CD4-positive, CD25-positive, alpha-beta regulatory T cell (primary cell): ENCODE data around the gene ST3GAL3. TPM values are rescaled to one million over a fixed set of nuclear protein-coding genes. Genes with fewer than 3 reads are reported as not detected.

Experiments
- ATAC-seq, 2 donors: fragments of 150-1000 bp; cut with Tn5 transposase; one replicate each; pipeline ENCODE4 v1.10.0; 2021; ENCODE audit warnings: low read depth in 2 of 2, moderate number of reproducible peaks in 2 of 2, moderate library complexity in 1 of 2
- DNase-seq, 3 donors: peaks; one replicate each; pipeline versions ENCODE4 v3.0.0 to v3.0.0-alpha.2; 2012 to 2022; ENCODE audit warnings: mixed read lengths in 1 of 3
- H3K27ac ChIP-seq: one replicate; pipeline ENCODE4 v1.7.0; 2013; ENCODE audit warnings: mild to moderate bottlenecking, low read length; ENCODE audit not compliant: insufficient read depth, poor library complexity, severe bottlenecking
- H3K27me3 ChIP-seq: one replicate; pipeline ENCODE4 v1.7.0; 2013; ENCODE audit warnings: low read length; ENCODE audit not compliant: control insufficient read depth, insufficient read depth
- H3K36me3 ChIP-seq: one replicate; pipeline ENCODE4 v1.7.0; 2013; ENCODE audit warnings: mild to moderate bottlenecking, low read length, moderate library complexity; ENCODE audit not compliant: control insufficient read depth, insufficient read depth
- H3K4me1 ChIP-seq: 2 replicates; pipeline ENCODE4 v1.7.0; 2013; ENCODE audit warnings: mild to moderate bottlenecking, low read length; ENCODE audit not compliant: insufficient read depth, control insufficient read depth, poor library complexity, severe bottlenecking
- H3K4me3 ChIP-seq: one replicate; pipeline ENCODE4 v1.7.0; 2013; ENCODE audit warnings: low read depth, mild to moderate bottlenecking, low read length, moderate library complexity
- H3K9me3 ChIP-seq, 2 experiments: 1 replicate in 1 of 2; 2 replicates in 1 of 2; pipeline ENCODE4 v1.7.0; 2013; ENCODE audit warnings: low read length in 2 of 2, mild to moderate bottlenecking in 1 of 2, moderate library complexity in 1 of 2; ENCODE audit not compliant: control insufficient read depth in 2 of 2
- H3K27ac Mint-ChIP-seq, 3 donors: one replicate each; pipeline ENCODE4 v1.8.0; 2020 to 2022; ENCODE audit warnings: mild to moderate bottlenecking in 3 of 3, mixed read lengths in 3 of 3, moderate library complexity in 2 of 3
- H3K27me3 Mint-ChIP-seq: one replicate; pipeline ENCODE4 v1.8.0; 2022; ENCODE audit warnings: mild to moderate bottlenecking, mixed read lengths
- H3K36me3 Mint-ChIP-seq: one replicate; pipeline ENCODE4 v1.8.0; 2020; ENCODE audit warnings: mixed read lengths
- H3K4me1 Mint-ChIP-seq, 4 donors: one replicate each; pipeline ENCODE4 v1.8.0; 2020 to 2022; ENCODE audit warnings: mixed read lengths in 4 of 4, mild to moderate bottlenecking in 1 of 4
- H3K4me3 Mint-ChIP-seq, 4 donors: one replicate each; pipeline ENCODE4 v1.8.0; 2020 to 2022; ENCODE audit warnings: mild to moderate bottlenecking in 4 of 4, mixed read lengths in 4 of 4, moderate library complexity in 3 of 4
- H3K9me3 Mint-ChIP-seq, 7 donors: one replicate each; pipeline ENCODE4 v1.8.0; 2020 to 2022; ENCODE audit warnings: mixed read lengths in 7 of 7, mild to moderate bottlenecking in 3 of 7, moderate library complexity in 2 of 7
- polyA plus RNA-seq, 4 donors: library from polyadenylated mRNA; unstranded; fragments of 300-500 nt; fragmentation: Illumina TruSeq; gene quantifications; one replicate each; pipeline ENCODE4 v1.2.3, GENCODE V29; 2021
- total RNA-seq: library from RNA; stranded (reverse); gene quantifications from one replicate; pipeline ENCODE4 v1.2.3, GENCODE V29; 2022

ST3GAL3 gene, protein sequence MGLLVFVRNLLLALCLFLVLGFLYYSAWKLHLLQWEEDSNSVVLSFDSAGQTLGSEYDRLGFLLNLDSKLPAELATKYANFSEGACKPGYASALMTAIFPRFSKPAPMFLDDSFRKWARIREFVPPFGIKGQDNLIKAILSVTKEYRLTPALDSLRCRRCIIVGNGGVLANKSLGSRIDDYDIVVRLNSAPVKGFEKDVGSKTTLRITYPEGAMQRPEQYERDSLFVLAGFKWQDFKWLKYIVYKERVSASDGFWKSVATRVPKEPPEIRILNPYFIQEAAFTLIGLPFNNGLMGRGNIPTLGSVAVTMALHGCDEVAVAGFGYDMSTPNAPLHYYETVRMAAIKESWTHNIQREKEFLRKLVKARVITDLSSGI
- 25.0 TPM for total RNA-seq
- 1 to 10 TPM; 5.7 to 9.6 (median 8.3) TPM for polyA plus RNA-seq

DNA sequence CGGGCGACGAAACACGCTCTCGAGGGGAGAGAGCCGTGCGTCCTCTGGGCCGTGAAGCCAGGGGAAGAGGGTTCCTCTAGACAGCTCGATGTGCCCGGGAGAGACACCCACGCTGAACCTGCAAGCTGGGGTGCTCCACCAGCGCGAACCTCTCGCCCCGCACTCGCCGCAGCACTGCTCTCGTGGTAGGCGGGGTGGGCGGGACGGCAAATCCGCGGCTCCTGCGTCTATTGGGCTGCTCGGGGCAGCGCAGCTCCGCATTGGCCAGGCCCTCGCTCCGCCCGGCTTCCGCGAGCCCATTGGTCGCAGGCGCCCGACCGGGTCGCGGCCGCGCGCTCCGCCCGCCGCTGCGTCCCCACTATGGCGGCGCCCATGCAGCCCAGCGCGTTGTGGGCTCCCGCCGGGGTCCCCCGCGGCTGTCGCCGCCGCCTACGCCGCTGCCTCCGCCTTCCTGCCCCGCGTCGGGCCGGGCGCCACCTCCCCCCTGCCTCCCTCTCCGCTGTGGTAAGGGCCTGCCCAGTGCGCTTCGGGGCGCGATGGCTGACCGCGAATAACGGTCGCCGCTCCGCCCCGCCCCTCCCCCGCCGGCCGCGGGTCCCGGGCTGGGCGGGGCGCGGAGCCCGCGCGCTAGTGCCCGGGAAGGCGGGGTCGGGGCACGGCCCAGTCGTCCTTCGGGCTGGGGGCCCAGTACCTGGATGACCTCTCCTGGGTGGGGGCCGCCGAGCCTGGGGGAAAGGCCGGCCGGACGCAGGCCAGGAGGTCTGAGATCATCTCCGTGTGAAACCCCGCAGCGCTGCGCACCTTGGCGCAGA lies at the start of gene ST3GAL3:
Gene ST3GAL3 (plus strand): TSS at position 347 of the 812 bp plus-strand sequence. CDS start 28,727 bp downstream, outside the sequence.
- H3K27ac ChIP-seq, result peak within 1 kb of the TSS; percentile 1
- Mint-ChIP-seq H3K36me3 (peaks cover 20% of the 10 kb centered on the region), H3K4me3 (peak within 1 kb of the TSS; percentile 90 to 96 (median 90)), H3K4me1 (peaks cover 6 to 39% (median 23%) of the 10 kb centered on the region in 4 donors), H3K9me3 (no peaks in the 10 kb centered on the region), H3K27ac (peak within 1 kb of the TSS; percentile 63 to 90 (median 81)), H3K27me3 (no peaks in the 10 kb centered on the region)
- H3K4me3 ChIP-seq, result peak within 1 kb of the TSS; percentile 81
- no peaks in the 10 kb centered on the region for H3K27me3 ChIP-seq
- DNase-seq, result peak; percentile 86 to 96 (median 89)
- peaks cover 31% of the 10 kb centered on the region for H3K36me3 ChIP-seq
- peak; percentile 98 to 99 for ATAC-seq
- H3K4me1 ChIP-seq, result peaks cover 17% of the 10 kb centered on the region
- no peaks in the 10 kb centered on the region for H3K9me3 ChIP-seq

DNA sequence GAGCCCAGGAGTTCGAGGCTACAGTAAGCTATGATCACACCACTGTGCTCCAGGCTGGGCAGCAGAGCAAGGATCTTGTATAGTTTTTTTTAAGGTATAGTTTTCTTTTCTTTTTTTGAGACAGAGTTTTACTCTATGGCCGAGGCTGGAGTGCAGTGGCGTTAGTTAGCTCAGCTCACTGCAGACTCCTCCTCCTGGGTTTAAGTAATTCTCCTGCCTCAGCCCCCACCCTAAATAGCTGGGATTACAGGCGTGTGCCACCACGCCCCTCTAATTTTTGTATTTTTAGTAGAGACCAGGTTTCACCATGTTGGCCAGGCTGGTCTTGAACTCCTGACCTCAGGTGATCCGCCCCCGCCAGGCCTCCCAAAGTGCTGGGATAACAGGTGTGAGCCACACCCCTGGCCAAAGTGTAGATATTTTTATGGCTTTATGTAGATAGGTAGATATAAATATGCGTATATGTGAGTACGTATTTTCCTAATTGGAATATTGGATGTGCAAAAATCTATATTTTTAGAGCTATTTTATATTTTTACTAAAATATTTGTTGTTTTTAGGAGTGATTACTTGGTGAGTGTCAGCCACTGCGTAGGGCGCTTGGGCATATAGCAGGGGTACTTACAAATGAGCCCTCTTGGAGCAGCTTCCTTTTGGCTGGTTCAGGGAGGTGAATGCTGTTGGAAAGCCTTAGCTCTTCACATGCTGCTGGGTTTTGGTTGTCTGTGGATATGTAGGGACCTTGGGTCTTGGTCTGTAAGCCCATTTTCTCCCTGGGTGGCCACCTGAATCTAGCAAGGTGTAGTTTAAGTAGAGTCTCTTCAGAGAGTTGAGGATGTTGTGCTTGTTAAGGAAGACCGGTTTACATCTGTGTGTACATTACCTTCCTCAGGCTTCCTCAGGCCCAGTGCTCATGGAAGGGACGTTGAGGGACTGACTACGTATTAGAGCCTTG lies 47.8 kb upstream of the ST3GAL3 start:
- Histone ChIP-seq H3K27ac (no peak overlapping the region), H3K9me3 (no peaks in the 10 kb centered on the region), H3K27me3 (no peaks in the 10 kb centered on the region), H3K4me1 (no peaks in the 10 kb centered on the region), H3K36me3 (peaks cover 82% of the 10 kb centered on the region), H3K4me3 (no peak overlapping the region)
- H3K27ac Mint-ChIP-seq, result no peak overlapping the region
- no peak overlapping the region for H3K4me3 Mint-ChIP-seq
- no peaks in the 10 kb centered on the region for H3K9me3 Mint-ChIP-seq
- ATAC-seq (no peak), DNase-seq (no peak)
- peaks cover 49% of the 10 kb centered on the region for H3K36me3 Mint-ChIP-seq
- no peaks in the 10 kb centered on the region for H3K27me3 Mint-ChIP-seq
- H3K4me1 Mint-ChIP-seq, result peaks cover 1 to 14% (median 10%) of the 10 kb centered on the region in 4 donors

DNA sequence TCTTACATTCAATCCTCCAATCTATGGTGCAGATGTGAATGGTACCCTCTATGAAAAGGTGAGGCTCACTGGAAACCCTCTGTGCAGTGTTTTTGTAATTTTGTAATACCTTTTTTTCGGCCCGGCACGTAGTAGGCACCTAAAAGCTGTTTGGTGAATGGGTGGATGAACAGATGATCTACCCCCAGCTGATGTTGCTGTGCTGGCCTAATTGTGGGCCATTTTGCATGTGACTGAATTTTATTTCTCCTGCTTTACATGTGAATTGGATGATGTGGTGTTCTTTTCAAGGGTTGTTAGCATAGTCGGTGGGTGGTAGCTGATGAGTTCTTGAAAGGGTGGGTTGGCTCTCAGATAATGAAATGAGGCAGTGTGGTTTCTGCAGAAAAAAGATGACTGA lies 47.0 kb upstream of the ST3GAL3 start:
- H3K9me3 ChIP-seq, result no peaks in the 10 kb centered on the region
- no peaks in the 10 kb centered on the region for H3K4me1 ChIP-seq
- H3K27me3 ChIP-seq, result no peaks in the 10 kb centered on the region
- Mint-ChIP-seq H3K4me1 (peaks cover 6 to 8% (median 8%) of the 10 kb centered on the region in 4 donors), H3K27ac (no peak overlapping the region), H3K9me3 (no peaks in the 10 kb centered on the region), H3K4me3 (no peak overlapping the region), H3K36me3 (peaks cover 51% of the 10 kb centered on the region), H3K27me3 (no peaks in the 10 kb centered on the region)
- DNase-seq (no peak), ATAC-seq (no peak)
- no peak overlapping the region for H3K27ac ChIP-seq
- H3K4me3 ChIP-seq, result no peak overlapping the region
- H3K36me3 ChIP-seq, result peaks cover 84% of the 10 kb centered on the region

DNA sequence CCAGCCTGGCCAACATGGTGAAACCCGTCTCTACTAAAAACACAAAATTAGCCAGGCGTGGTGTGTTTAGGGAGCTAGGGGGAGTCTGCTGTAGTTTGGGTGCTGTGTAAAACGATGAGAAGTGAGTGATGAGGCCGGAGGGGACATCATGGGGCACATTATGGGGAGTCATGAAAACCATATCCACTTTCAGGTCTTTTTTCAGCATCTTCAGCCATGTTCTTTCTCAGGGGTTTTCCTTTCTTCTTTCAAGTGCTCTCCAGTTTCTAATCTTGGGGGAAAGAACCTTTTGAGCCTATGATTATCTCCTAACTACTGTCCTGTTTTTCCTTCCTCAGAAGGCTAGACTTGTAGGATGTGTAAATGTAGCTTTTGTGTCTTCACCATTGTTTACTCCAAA lies 43.0 kb upstream of the ST3GAL3 start:
- ATAC-seq, result no peak
- no peak for DNase-seq
- H3K4me3 Mint-ChIP-seq, result no peak overlapping the region
- H3K27ac Mint-ChIP-seq, result peak overlapping the region in 1 of 3 donors; percentile 55
- no peaks in the 10 kb centered on the region for H3K27me3 ChIP-seq
- no peak overlapping the region for H3K27ac ChIP-seq
- peaks cover 90% of the 10 kb centered on the region for H3K36me3 ChIP-seq
- H3K4me1 ChIP-seq, result no peaks in the 10 kb centered on the region
- peaks cover 74% of the 10 kb centered on the region for H3K36me3 Mint-ChIP-seq
- peaks cover 6 to 10% (median 9%) of the 10 kb centered on the region in 4 donors for H3K4me1 Mint-ChIP-seq
- no peak overlapping the region for H3K4me3 ChIP-seq
- no peaks in the 10 kb centered on the region for H3K27me3 Mint-ChIP-seq
- no peaks in the 10 kb centered on the region for H3K9me3 ChIP-seq
- H3K9me3 Mint-ChIP-seq, result peaks cover 0 to 1% (median 0%) of the 10 kb centered on the region in 7 donors

DNA sequence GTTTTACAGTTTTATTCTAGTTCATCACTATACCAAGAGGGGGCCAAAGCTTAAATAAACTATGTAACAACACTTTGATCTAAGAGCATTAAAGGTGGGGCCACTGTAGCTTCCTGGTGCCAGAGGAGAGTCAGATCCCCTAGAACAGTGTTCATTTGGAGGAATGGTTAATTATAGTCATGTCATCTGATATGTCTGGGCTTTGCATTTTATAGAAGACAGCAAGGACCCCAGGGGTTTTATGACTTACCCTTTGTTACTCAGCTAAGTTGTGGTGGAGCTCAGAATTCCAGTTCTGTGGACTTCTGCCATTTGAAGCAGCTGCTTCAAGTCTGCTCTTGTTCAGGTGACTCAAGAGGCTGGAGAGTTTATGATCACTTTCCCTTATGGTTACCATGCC lies 40.7 kb upstream of the ST3GAL3 start:
- H3K27me3 ChIP-seq, result no peaks in the 10 kb centered on the region
- H3K36me3 ChIP-seq, result peaks cover 95% of the 10 kb centered on the region
- no peaks in the 10 kb centered on the region for H3K27me3 Mint-ChIP-seq
- H3K4me1 Mint-ChIP-seq, result peaks cover 4 to 11% (median 7%) of the 10 kb centered on the region in 4 donors
- no peak overlapping the region for H3K27ac ChIP-seq
- no peak overlapping the region for H3K27ac Mint-ChIP-seq
- peaks cover 70% of the 10 kb centered on the region for H3K36me3 Mint-ChIP-seq
- H3K9me3 Mint-ChIP-seq, result peaks cover 0 to 1% (median 0%) of the 10 kb centered on the region in 7 donors
- no peak overlapping the region for H3K4me3 Mint-ChIP-seq
- ATAC-seq, result no peak
- DNase-seq, result no peak
- H3K9me3 ChIP-seq, result no peaks in the 10 kb centered on the region
- no peak overlapping the region for H3K4me3 ChIP-seq
- no peaks in the 10 kb centered on the region for H3K4me1 ChIP-seq

DNA sequence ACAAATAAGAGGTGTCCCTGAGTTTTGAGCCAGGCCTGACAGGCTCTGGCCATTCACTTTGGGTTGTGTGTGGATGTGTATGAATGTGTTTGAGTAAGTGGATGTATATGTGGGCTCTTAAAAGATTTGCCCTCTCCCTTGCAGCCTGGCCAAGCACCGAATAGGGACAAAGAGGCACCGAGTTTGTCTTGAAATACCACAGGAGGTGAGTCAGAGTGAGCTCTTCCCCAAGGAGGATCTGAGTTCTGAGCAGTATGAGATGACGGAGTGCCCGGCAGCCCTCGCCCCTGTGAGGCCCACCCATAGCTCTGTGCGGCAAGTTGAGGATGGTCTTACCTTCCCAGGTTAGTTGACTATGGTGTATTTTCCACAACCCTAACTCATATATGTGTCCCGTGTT lies 38.4 kb upstream of the ST3GAL3 start:
- Mint-ChIP-seq H3K27me3 (no peaks in the 10 kb centered on the region), H3K27ac (peak overlapping the region in 1 of 3 donors; percentile 53), H3K4me1 (peaks cover 1 to 14% (median 8%) of the 10 kb centered on the region in 4 donors), H3K36me3 (peaks cover 69% of the 10 kb centered on the region), H3K4me3 (no peak overlapping the region), H3K9me3 (peaks cover 0 to 1% (median 0%) of the 10 kb centered on the region in 7 donors)
- Histone ChIP-seq H3K27ac (no peak overlapping the region), H3K27me3 (no peaks in the 10 kb centered on the region), H3K9me3 (no peaks in the 10 kb centered on the region), H3K36me3 (peaks cover 93% of the 10 kb centered on the region), H3K4me1 (no peaks in the 10 kb centered on the region), H3K4me3 (no peak overlapping the region)
- no peak for DNase-seq
- no peak for ATAC-seq

DNA sequence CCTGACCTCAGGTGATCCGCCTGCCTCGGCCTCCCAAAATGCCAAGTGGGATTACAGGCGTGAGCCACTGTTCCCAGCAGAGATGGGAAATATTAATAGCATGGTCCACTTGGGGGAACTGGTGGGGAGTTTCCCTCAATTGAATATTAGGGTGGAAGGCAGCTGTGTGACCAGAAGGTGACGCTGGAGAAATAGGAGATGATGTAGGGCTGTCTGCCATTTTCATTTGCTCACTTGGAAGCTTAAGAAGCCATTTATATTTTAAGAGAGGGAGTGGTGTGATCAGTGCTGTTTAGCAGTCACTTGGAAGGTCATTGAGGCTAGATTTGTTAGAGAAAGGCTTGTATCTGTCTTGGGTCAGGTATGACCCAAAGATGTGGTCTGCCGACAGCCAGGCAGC lies 37.5 kb upstream of the ST3GAL3 start:
- Histone ChIP-seq H3K4me3 (no peak overlapping the region), H3K9me3 (no peaks in the 10 kb centered on the region), H3K27me3 (no peaks in the 10 kb centered on the region), H3K4me1 (no peaks in the 10 kb centered on the region), H3K27ac (no peak overlapping the region), H3K36me3 (peaks cover 90% of the 10 kb centered on the region)
- H3K9me3 Mint-ChIP-seq, result peaks cover 0 to 1% (median 0%) of the 10 kb centered on the region in 7 donors
- no peak overlapping the region for H3K4me3 Mint-ChIP-seq
- DNase-seq (no peak), ATAC-seq (no peak)
- no peaks in the 10 kb centered on the region for H3K27me3 Mint-ChIP-seq
- H3K4me1 Mint-ChIP-seq, result peaks cover 0 to 14% (median 6%) of the 10 kb centered on the region in 4 donors
- H3K36me3 Mint-ChIP-seq, result peaks cover 63% of the 10 kb centered on the region
- no peak overlapping the region for H3K27ac Mint-ChIP-seq
